ENCODE results near the gene UFM1. TPM values are rescaled to one million over a fixed set of nuclear protein-coding genes. Genes with fewer than 3 reads are reported as not detected.

Gene UFM1
- total and polyA plus RNA-seq, 4 donors, result 68.9 to 140 (median 89.0) TPM

GRCh38 chr13:38382946-38383345, 33.3 kb downstream of the UFM1 start:
- Histone ChIP-seq H3K4me1 (ENCODE audit: control insufficient read depth, insufficient read depth, low read length) (no peaks in the 10 kb centered on the region), H3K27me3 (ENCODE audit: control insufficient read depth, insufficient read depth, low read length) (no peaks in the 10 kb centered on the region), H3K27ac (ENCODE audit: low read depth, low read length) (no peak overlapping the region), H3K9me3 (ENCODE audit: control insufficient read depth, insufficient read depth, low read length) (no peaks in the 10 kb centered on the region), H3K4me3 (ENCODE audit: low read depth, low read length) (no peak overlapping the region), H3K36me3 (ENCODE audit: control insufficient read depth, insufficient read depth, low read length) (no peaks in the 10 kb centered on the region)
- DNase-seq (ENCODE audit: low read depth in 4 of 6, low spot score in 6 of 6), result no peak
- WGBS (ENCODE audit: insufficient coverage), result no CpG with 5 or more reads among the region's 2 CpGs

GRCh38 chr13:38384171-38384570, 34.5 kb downstream of the UFM1 start:
- no peak overlapping the region for H3K4me3 ChIP-seq (ENCODE audit: low read depth, low read length)
- H3K9me3 ChIP-seq (ENCODE audit: control insufficient read depth, insufficient read depth, low read length), result no peaks in the 10 kb centered on the region
- H3K4me1 ChIP-seq (ENCODE audit: control insufficient read depth, insufficient read depth, low read length), result no peaks in the 10 kb centered on the region
- H3K27me3 ChIP-seq (ENCODE audit: control insufficient read depth, insufficient read depth, low read length), result no peaks in the 10 kb centered on the region
- DNase-seq (ENCODE audit: low read depth in 4 of 6, low spot score in 6 of 6), result no peak
- H3K36me3 ChIP-seq (ENCODE audit: control insufficient read depth, insufficient read depth, low read length), result no peaks in the 10 kb centered on the region
- no CpG with 5 or more reads among the region's 3 CpGs for WGBS (ENCODE audit: insufficient coverage)
- H3K27ac ChIP-seq (ENCODE audit: low read depth, low read length), result no peak overlapping the region

- DNase-seq (ENCODE audit: low read depth in 4 of 6, low spot score in 6 of 6), result no peak
- Histone ChIP-seq H3K36me3 (ENCODE audit: control insufficient read depth, insufficient read depth, low read length) (no peaks in the 10 kb centered on the region), H3K27ac (ENCODE audit: low read depth, low read length) (no peak overlapping the region), H3K9me3 (ENCODE audit: control insufficient read depth, insufficient read depth, low read length) (no peaks in the 10 kb centered on the region), H3K4me3 (ENCODE audit: low read depth, low read length) (no peak overlapping the region), H3K27me3 (ENCODE audit: control insufficient read depth, insufficient read depth, low read length) (no peaks in the 10 kb centered on the region), H3K4me1 (ENCODE audit: control insufficient read depth, insufficient read depth, low read length) (no peaks in the 10 kb centered on the region)
- WGBS (ENCODE audit: insufficient coverage), result 81% methylated on average over 8 of the region's 9 CpGs
These were observed 35.7 kb downstream of the UFM1 start for GRCh38 chr13:38385153-38385891.

- no CpG with 5 or more reads among the region's 1 CpG for WGBS (ENCODE audit: insufficient coverage)
- no peaks in the 10 kb centered on the region for H3K27me3 ChIP-seq (ENCODE audit: control insufficient read depth, insufficient read depth, low read length)
- H3K27ac ChIP-seq (ENCODE audit: low read depth, low read length), result no peak overlapping the region
- H3K36me3 ChIP-seq (ENCODE audit: control insufficient read depth, insufficient read depth, low read length), result no peaks in the 10 kb centered on the region
- no peak overlapping the region for H3K4me3 ChIP-seq (ENCODE audit: low read depth, low read length)
- no peaks in the 10 kb centered on the region for H3K9me3 ChIP-seq (ENCODE audit: control insufficient read depth, insufficient read depth, low read length)
- no peak for DNase-seq (ENCODE audit: low read depth in 4 of 6, low spot score in 6 of 6)
- no peaks in the 10 kb centered on the region for H3K4me1 ChIP-seq (ENCODE audit: control insufficient read depth, insufficient read depth, low read length)
These were observed 36.8 kb downstream of the UFM1 start for GRCh38 chr13:38386421-38386820.

- Histone ChIP-seq H3K4me1 (ENCODE audit: control insufficient read depth, insufficient read depth, low read length) (no peaks in the 10 kb centered on the region), H3K27me3 (ENCODE audit: control insufficient read depth, insufficient read depth, low read length) (no peaks in the 10 kb centered on the region), H3K27ac (ENCODE audit: low read depth, low read length) (no peak overlapping the region), H3K36me3 (ENCODE audit: control insufficient read depth, insufficient read depth, low read length) (no peaks in the 10 kb centered on the region), H3K4me3 (ENCODE audit: low read depth, low read length) (no peak overlapping the region), H3K9me3 (ENCODE audit: control insufficient read depth, insufficient read depth, low read length) (no peaks in the 10 kb centered on the region)
- WGBS (ENCODE audit: insufficient coverage), result 93% methylated on average over 2 of the region's 2 CpGs
- no peak for DNase-seq (ENCODE audit: low read depth in 4 of 6, low spot score in 6 of 6)
These were observed 41.7 kb downstream of the UFM1 start for GRCh38 chr13:38391341-38391740.

- WGBS (ENCODE audit: insufficient coverage), result no CpG with 5 or more reads among the region's 1 CpG
- Histone ChIP-seq H3K27me3 (ENCODE audit: control insufficient read depth, insufficient read depth, low read length) (no peaks in the 10 kb centered on the region), H3K36me3 (ENCODE audit: control insufficient read depth, insufficient read depth, low read length) (no peaks in the 10 kb centered on the region), H3K4me3 (ENCODE audit: low read depth, low read length) (no peak overlapping the region), H3K9me3 (ENCODE audit: control insufficient read depth, insufficient read depth, low read length) (no peaks in the 10 kb centered on the region), H3K4me1 (ENCODE audit: control insufficient read depth, insufficient read depth, low read length) (no peaks in the 10 kb centered on the region), H3K27ac (ENCODE audit: low read depth, low read length) (no peak overlapping the region)
- no peak for DNase-seq (ENCODE audit: low read depth in 4 of 6, low spot score in 6 of 6)
These were observed 45.3 kb downstream of the UFM1 start for GRCh38 chr13:38394777-38395496.

GRCh38 chr13:38395497-38395788, 45.8 kb downstream of the UFM1 start:
- DNase-seq (ENCODE audit: low read depth in 4 of 6, low spot score in 6 of 6), result no peak
- Histone ChIP-seq H3K27ac (ENCODE audit: low read depth, low read length) (no peak overlapping the region), H3K36me3 (ENCODE audit: control insufficient read depth, insufficient read depth, low read length) (no peaks in the 10 kb centered on the region), H3K9me3 (ENCODE audit: control insufficient read depth, insufficient read depth, low read length) (no peaks in the 10 kb centered on the region), H3K4me1 (ENCODE audit: control insufficient read depth, insufficient read depth, low read length) (no peaks in the 10 kb centered on the region), H3K4me3 (ENCODE audit: low read depth, low read length) (no peak overlapping the region), H3K27me3 (ENCODE audit: control insufficient read depth, insufficient read depth, low read length) (no peaks in the 10 kb centered on the region)
- WGBS (ENCODE audit: insufficient coverage), result 87% methylated on average over 3 of the region's 3 CpGs

GRCh38 chr13:38398711-38399493, 49.3 kb downstream of the UFM1 start:
- Histone ChIP-seq H3K36me3 (ENCODE audit: control insufficient read depth, insufficient read depth, low read length) (no peaks in the 10 kb centered on the region), H3K4me3 (ENCODE audit: low read depth, low read length) (no peak overlapping the region), H3K9me3 (ENCODE audit: control insufficient read depth, insufficient read depth, low read length) (no peaks in the 10 kb centered on the region), H3K27ac (ENCODE audit: low read depth, low read length) (no peak overlapping the region), H3K27me3 (ENCODE audit: control insufficient read depth, insufficient read depth, low read length) (no peaks in the 10 kb centered on the region), H3K4me1 (ENCODE audit: control insufficient read depth, insufficient read depth, low read length) (no peaks in the 10 kb centered on the region)
- no CpG with 5 or more reads among the region's 5 CpGs for WGBS (ENCODE audit: insufficient coverage)
- DNase-seq (ENCODE audit: low read depth in 4 of 6, low spot score in 6 of 6), result no peak

GRCh38 chr13:38399535-38399934, 49.9 kb downstream of the UFM1 start:
- DNase-seq (ENCODE audit: low read depth in 4 of 6, low spot score in 6 of 6), result no peak
- no CpG with 5 or more reads among the region's 2 CpGs for WGBS (ENCODE audit: insufficient coverage)

More at GRCh38 chr13:38399535-38399934, 49.9 kb downstream of the UFM1 start:
- Histone ChIP-seq H3K4me1 (ENCODE audit: control insufficient read depth, insufficient read depth, low read length) (no peaks in the 10 kb centered on the region), H3K4me3 (ENCODE audit: low read depth, low read length) (no peak overlapping the region), H3K27me3 (ENCODE audit: control insufficient read depth, insufficient read depth, low read length) (no peaks in the 10 kb centered on the region), H3K9me3 (ENCODE audit: control insufficient read depth, insufficient read depth, low read length) (peaks cover 2% of the 10 kb centered on the region), H3K27ac (ENCODE audit: low read depth, low read length) (no peak overlapping the region), H3K36me3 (ENCODE audit: control insufficient read depth, insufficient read depth, low read length) (no peaks in the 10 kb centered on the region)
